AG20443 (cell line): ENCODE measurements around the gene GCH1.
"Not testable (repeated sequence)": the region's sequence is repeated elsewhere in the genome, so short reads cannot be mapped to it uniquely, and the experiment has no call there.

Source experiments
- DNase-seq: peaks from one replicate; pipeline ENCODE4 v3.0.0; 2012; ENCODE audit warnings: low spot score, mixed read lengths

The GCH1 gene

GRCh38 chr14:54818201-54819133 lies 84.2 kb downstream of the GCH1 start:
- DNase-seq = peak; percentile 90

GRCh38 chr14:54817506-54817905 lies 85.1 kb downstream of the GCH1 start:
- DNase-seq = no peak

GRCh38 chr14:54816450-54816849 lies 86.2 kb downstream of the GCH1 start:
- no peak for DNase-seq

GRCh38 chr14:54815515-54815914 lies 87.1 kb downstream of the GCH1 start:
- DNase-seq = no peak

- no peak for DNase-seq
Measured at GRCh38 chr14:54815016-54815415, 87.6 kb downstream of the GCH1 start.

- DNase-seq = no peak
Measured at GRCh38 chr14:54814076-54814475, 88.5 kb downstream of the GCH1 start.

GRCh38 chr14:54813081-54813480 lies 89.5 kb downstream of the GCH1 start:
- no peak for DNase-seq

- DNase-seq = no peak
Measured at GRCh38 chr14:54812617-54813016, 90.0 kb downstream of the GCH1 start.

GRCh38 chr14:54809767-54810166 lies 92.9 kb downstream of the GCH1 start:
- no peak for DNase-seq

- no peak for DNase-seq
Measured at GRCh38 chr14:54808326-54809161, 94.1 kb downstream of the GCH1 start.

GRCh38 chr14:54807881-54808280 lies 94.7 kb downstream of the GCH1 start:
- DNase-seq = no peak

- no peak for DNase-seq
Measured at GRCh38 chr14:54807428-54807827, 95.2 kb downstream of the GCH1 start.

GRCh38 chr14:54806616-54807015 lies 96.0 kb downstream of the GCH1 start:
- no peak for DNase-seq

GRCh38 chr14:54805445-54806322 lies 96.9 kb downstream of the GCH1 start:
- peak; percentile 91 for DNase-seq

GRCh38 chr14:54805070-54805444 lies 97.6 kb downstream of the GCH1 start:
- no peak for DNase-seq

- DNase-seq = no peak
Measured at GRCh38 chr14:54804538-54805041, 98.0 kb downstream of the GCH1 start.

GRCh38 chr14:54803926-54804537 lies 98.6 kb downstream of the GCH1 start:
- no peak for DNase-seq

- no peak for DNase-seq
Measured at GRCh38 chr14:54803396-54803795, 99.2 kb downstream of the GCH1 start.

- not testable (repeated sequence) for DNase-seq
Measured at GRCh38 chr14:54801482-54801881, 101.1 kb downstream of the GCH1 start.

- DNase-seq = no peak
Measured at GRCh38 chr14:54798465-54799124, 104.0 kb downstream of the GCH1 start.

- no peak for DNase-seq
Measured at GRCh38 chr14:54797986-54798385, 104.6 kb downstream of the GCH1 start.
